ENCODE results near the gene FREY1. TPM values are rescaled to one million over a fixed set of nuclear protein-coding genes. Genes with fewer than 3 reads are reported as not detected.

Gene FREY1
- total and polyA plus RNA-seq, 2 of the 4 experiments (the other 2 are of a cell fraction): 0.21 TPM; not detected in 1

- no peak for TF ChIP-seq MAZ (IDR thresholded peaks at IDR 0.05; ENCODE audit: borderline replicate concordance, low read depth, low read length)
These were observed 19.7 kb upstream of the FREY1 start (continued) for GRCh38 chr11:45926536-45927331.

GRCh38 chr11:45926001-45926401 lies 18.9 kb upstream of the FREY1 start:
- Histone ChIP-seq H3K4me1 (ENCODE audit: control insufficient read depth, insufficient read depth, low read length) (no peaks in the 10 kb centered on the region; the same call in 1 of the 2 replicates), H3K9ac (ENCODE audit: low read depth, low read length) (no peak overlapping the region), H3K14ac (replicated peaks; ENCODE audit: low read depth, low read length) (no peak overlapping the region), H3K79me1 (ENCODE audit: low read depth in 1 of 2, low read length in 2 of 2) (no peaks in the 10 kb centered on the region), H3K27me3 (ENCODE audit: control insufficient read depth, insufficient read depth, low read length) (peaks cover 46% of the 10 kb centered on the region), H3K56ac (ENCODE audit: extremely low read depth, insufficient read depth, low read length) (no peak overlapping the region), H3K9me3 (ENCODE audit: control insufficient read depth, insufficient read depth, low read length) (no peaks in the 10 kb centered on the region), H4K8ac (ENCODE audit: low read depth in 2 of 2, low read length in 2 of 2) (no peak overlapping the region), H2AK5ac (ENCODE audit: low read depth, low read length) (no peak overlapping the region), H3K23ac (ENCODE audit: low read depth, low read length) (no peak overlapping the region), H3K36me3 (ENCODE audit: control insufficient read depth, insufficient read depth, low read length) (peaks cover 4% of the 10 kb centered on the region; the same call in 1 of the 2 replicates), H3K4ac (ENCODE audit: low read depth, low read length) (no peak overlapping the region), H3K18ac (ENCODE audit: low read depth, low read length) (no peak overlapping the region), H2BK15ac (ENCODE audit: low read depth, low read length) (no peak overlapping the region), H2BK5ac (ENCODE audit: low read depth, low read length, poor library complexity, severe bottlenecking) (no peak overlapping the region), H2AFZ (replicated peaks; ENCODE audit: low read length, poor library complexity) (no peak overlapping the region), H4K20me1 (ENCODE audit: insufficient read depth, low read length) (peaks cover 7% of the 10 kb centered on the region), H4K91ac (ENCODE audit: insufficient read depth, low read depth, low read length) (no peak overlapping the region), H3K4me3 (ENCODE audit: insufficient read depth, low read depth, low read length) (no peak overlapping the region), H3K4me2 (ENCODE audit: low read depth, low read length) (no peak overlapping the region), H3K9me1 (ENCODE audit: insufficient read depth, low read length) (no peaks in the 10 kb centered on the region), H2BK120ac (ENCODE audit: low read depth, low read length) (no peak overlapping the region), H2BK20ac (ENCODE audit: low read depth, low read length) (no peak overlapping the region), H3K27ac (ENCODE audit: insufficient read depth, low read length) (no peak overlapping the region), H2AK9ac (replicated peaks; ENCODE audit: low read depth, low read length, poor library complexity) (no peak overlapping the region), H4K5ac (ENCODE audit: low read depth, low read length) (no peak overlapping the region)
- TF ChIP-seq MXI1 (IDR thresholded peaks at IDR 0.05; ENCODE audit: borderline replicate concordance, low read depth, low read length) (no peak), ELK1 (IDR thresholded peaks at IDR 0.05; ENCODE audit: borderline replicate concordance, low read depth, low read length) (no peak)
- ChIA-PET CTCF (no interaction called here), POLR2A (ENCODE audit: unreplicated experiment) (interaction anchor here (0.6 kb wide), 1 partner anchor 11 kb away, joined by 3 read pairs; no protein-coding TSS in a partner anchor)
- 48% methylated on average over 4 of the region's 12 CpGs; no CpG with 5 or more reads in 1 of the 2 experiments for WGBS, 2 experiments (ENCODE audit: extremely low coverage in 2 of 2, insufficient read length in 1 of 2)
- in situ Hi-C loops (cut with MboI; ENCODE audit: low sequenced_read_pairs): no loop called here
- DNase-seq: no peak
- dilution Hi-C loops (cut with HindIII; ENCODE audit: low sequenced_read_pairs, unreplicated experiment): no loop called here
- no peak for ATAC-seq (ENCODE audit: low read depth)
- intact Hi-C loops (cut with micrococcal nuclease): no loop called here
- no TSS peak for BruUV-seq (replicated peaks)
